ENCODE measurements around the gene SLC35B2. TPM values are rescaled to one million over a fixed set of nuclear protein-coding genes. Genes with fewer than 3 reads are reported as not detected.
A peak's percentile ranks its signal among the peaks of the same experiment; 100 is the strongest.

SLC35B2 gene
- total and polyA plus RNA-seq, 10 of the 15 experiments (the other 5 are each of a cell fraction or from before 2014, with no cell fraction given): 11.3 to 45.4 (median 33.8) TPM

DNA sequence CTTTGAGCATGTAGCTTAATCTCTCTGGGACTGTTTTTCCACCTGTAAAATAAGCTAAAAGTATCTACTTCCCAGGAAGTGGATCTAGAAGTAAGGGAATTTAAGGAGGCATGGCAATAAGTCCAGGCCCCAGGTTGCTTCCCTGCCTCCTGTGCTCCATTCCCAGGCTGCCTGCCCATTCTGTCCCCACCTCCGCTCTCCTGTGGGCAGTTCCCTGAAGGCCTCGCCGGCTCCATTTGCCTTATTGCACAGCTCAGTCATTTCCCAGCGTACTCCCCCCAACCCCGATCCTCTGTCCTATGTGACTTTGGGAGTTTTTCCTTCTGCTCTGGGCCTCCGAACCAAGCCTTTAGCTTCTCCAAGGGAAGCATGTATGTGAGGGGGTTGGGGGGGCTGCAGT lies 29.3 kb downstream of the SLC35B2 start:
- intact Hi-C loops (cut with micrococcal nuclease; ENCODE audit: unreplicated experiment): no loop called here
- ChIA-PET SMC1A (ENCODE audit: uncharacterized antibody, unreplicated experiment) (interaction anchor here (0.8 to 2.3 kb wide), 5 partner anchors 8 to 65 kb away, joined by 3 to 6 read pairs (median 4); no protein-coding TSS in a partner anchor), CTCF (interaction anchor here (0.7 to 6.0 kb wide), 5 partner anchors 9 to 54 kb away, joined by 3 to 39 read pairs (median 4); partner anchors contain the start of gene HSP90AB1), POLR2A (interaction anchor here (0.6 kb wide), 2 partner anchors 13 to 699 kb away, joined by 3 read pairs; no protein-coding TSS in a partner anchor), RAD21 (ENCODE audit: unreplicated experiment) (interaction anchor here (1.0 to 1.7 kb wide), 2 partner anchors 14 to 52 kb away, joined by 3 to 4 read pairs; no protein-coding TSS in a partner anchor)
- no TSS peak for BruUV-seq (replicated peaks)
- no peak overlapping the region for H3K27ac ChIP-seq (ENCODE audit: control insufficient read depth, insufficient read depth)
- no peaks in the 10 kb centered on the region for H4K20me1 ChIP-seq (ENCODE audit: control insufficient read depth, insufficient read depth)
- no peaks in the 10 kb centered on the region for H3K27me3 ChIP-seq (replicated peaks in 1 of 2; ENCODE audit: control insufficient read depth in 2 of 2, insufficient read depth in 2 of 2, low read length in 1 of 2)
- TF ChIP-seq CBX3 (IDR thresholded peaks at IDR 0.05; ENCODE audit: borderline replicate concordance, low read depth): no peak
- no peak for TF ChIP-seq CHD4 (IDR thresholded peaks at IDR 0.05)
- no peak for TF ChIP-seq CREB1 (IDR thresholded peaks at IDR 0.05; ENCODE audit: low read depth)
- no peak for TF ChIP-seq ATF7 (IDR thresholded peaks at IDR 0.05; ENCODE audit: low read depth)
- peaks cover 4 to 14% of the 10 kb centered on the region in 2 experiments; a peak in 3 of 4 replicates for H3K36me3 ChIP-seq (ENCODE audit: control insufficient read depth in 2 of 2, insufficient read depth in 2 of 2, low read length in 1 of 2)
- in situ Hi-C loops (cut with MboI): no loop called here
- H3K9me3 ChIP-seq (replicated peaks; ENCODE audit: control insufficient read depth, insufficient read depth, low read length): no peaks in the 10 kb centered on the region
- FAIRE-seq (no peak), DNase-seq (ENCODE audit: low read depth, low spot score) (no peak), ATAC-seq (no peak)
- no peak overlapping the region for H2AFZ ChIP-seq (ENCODE audit: control insufficient read depth, low read depth, low read length)
- WGBS (ENCODE audit: insufficient coverage, insufficient replicate concordance, low lambda C conversion rate, missing lambda C conversion rate): 97% methylated on average over 6 of the region's 6 CpGs
- no peak overlapping the region for H3K4me2 ChIP-seq (ENCODE audit: control insufficient read depth, insufficient read depth)
- H3K79me2 ChIP-seq (ENCODE audit: control insufficient read depth, insufficient read depth, low read length): peaks cover 31% of the 10 kb centered on the region
- peaks cover 13% of the 10 kb centered on the region for H3K4me1 ChIP-seq (ENCODE audit: control insufficient read depth, insufficient read depth, low read length)
- no peak overlapping the region for H3K4me3 ChIP-seq
- no peak overlapping the region for H3K9ac ChIP-seq (ENCODE audit: control insufficient read depth, insufficient read depth, low read length)

DNA sequence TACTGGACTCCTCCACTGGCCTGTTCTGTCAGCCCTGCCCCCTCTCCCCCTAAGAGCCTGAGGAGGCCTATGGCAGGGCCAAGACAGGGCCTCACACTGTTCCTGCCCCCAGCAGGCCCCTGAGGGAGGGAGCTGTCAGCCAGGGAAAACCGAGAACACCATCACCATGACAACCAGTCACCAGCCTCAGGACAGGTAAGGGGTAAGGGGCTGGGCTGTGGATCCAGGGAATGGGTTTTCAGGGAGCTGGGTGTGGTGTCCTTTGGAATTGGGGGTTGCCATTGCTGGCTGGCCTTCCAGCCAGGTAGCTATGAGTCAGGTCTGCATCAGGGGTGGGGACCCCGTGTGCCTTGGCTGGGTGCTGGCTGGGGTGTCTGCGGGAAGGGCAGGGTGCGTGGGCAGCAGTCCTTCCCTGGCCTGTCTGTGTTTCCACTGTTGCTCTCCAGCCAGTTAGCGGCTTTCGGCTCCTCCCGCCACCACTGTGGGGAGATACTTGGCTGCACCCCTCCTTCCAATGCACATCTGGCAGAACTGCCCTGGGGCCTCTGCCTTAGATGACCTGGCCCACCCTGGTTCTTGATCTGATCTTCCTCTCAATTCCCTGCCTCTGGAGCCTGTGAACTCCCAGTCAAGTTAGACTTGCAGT lies 30.1 kb downstream of the SLC35B2 start:
- FAIRE-seq: no peak
- H3K4me3 ChIP-seq: no peak overlapping the region
- in situ Hi-C loops (cut with MboI): no loop called here
- H3K27ac ChIP-seq (ENCODE audit: control insufficient read depth, insufficient read depth): no peak overlapping the region
- POLR2A ChIA-PET: interaction anchor here (0.6 to 1.0 kb wide), 3 partner anchors 8 to 698 kb away, joined by 3 read pairs; no protein-coding TSS in a partner anchor
- RAD21 ChIA-PET (ENCODE audit: unreplicated experiment): interaction anchor here (1.0 to 1.7 kb wide), 2 partner anchors 15 to 52 kb away, joined by 3 to 4 read pairs; no protein-coding TSS in a partner anchor
- ATAC-seq: no peak
- WGBS (ENCODE audit: insufficient coverage, insufficient replicate concordance, low lambda C conversion rate, missing lambda C conversion rate): 78% methylated on average over 7 of the region's 7 CpGs
- H3K27me3 ChIP-seq (replicated peaks in 1 of 2; ENCODE audit: control insufficient read depth in 2 of 2, insufficient read depth in 2 of 2, low read length in 1 of 2): no peaks in the 10 kb centered on the region
- intact Hi-C loops (cut with micrococcal nuclease; ENCODE audit: unreplicated experiment): no loop called here
- DNase-seq (ENCODE audit: low read depth, low spot score): no peak
- peaks cover 31% of the 10 kb centered on the region for H3K79me2 ChIP-seq (ENCODE audit: control insufficient read depth, insufficient read depth, low read length)
- SMC1A ChIA-PET (ENCODE audit: uncharacterized antibody, unreplicated experiment): interaction anchor here (0.8 to 2.3 kb wide), 5 partner anchors 8 to 64 kb away, joined by 3 to 6 read pairs (median 4); no protein-coding TSS in a partner anchor
- H4K20me1 ChIP-seq (ENCODE audit: control insufficient read depth, insufficient read depth): no peaks in the 10 kb centered on the region
- no TSS peak for BruUV-seq (replicated peaks)
- CTCF ChIA-PET: interaction anchor here (0.7 to 6.0 kb wide), 5 partner anchors 10 to 53 kb away, joined by 3 to 39 read pairs (median 4); partner anchors contain the start of gene HSP90AB1
- no peak overlapping the region for H3K9ac ChIP-seq (ENCODE audit: control insufficient read depth, insufficient read depth, low read length)
- peaks cover under 1 to 13% of the 10 kb centered on the region in 2 experiments; a peak in 3 of 4 replicates for H3K36me3 ChIP-seq (ENCODE audit: control insufficient read depth in 2 of 2, insufficient read depth in 2 of 2, low read length in 1 of 2)
- H3K4me1 ChIP-seq (ENCODE audit: control insufficient read depth, insufficient read depth, low read length): peaks cover 18% of the 10 kb centered on the region
- no peaks in the 10 kb centered on the region for H3K9me3 ChIP-seq (replicated peaks; ENCODE audit: control insufficient read depth, insufficient read depth, low read length)
- no peak overlapping the region for H3K4me2 ChIP-seq (ENCODE audit: control insufficient read depth, insufficient read depth)
- no peak for TF ChIP-seq RCOR1 (conservative IDR thresholded peaks at IDR 0.05; ENCODE audit: low read depth, low read length)
- TF ChIP-seq ASH2L (IDR thresholded peaks at IDR 0.05; ENCODE audit: borderline replicate concordance, low read depth): no peak
- TF ChIP-seq, protein P1, sequence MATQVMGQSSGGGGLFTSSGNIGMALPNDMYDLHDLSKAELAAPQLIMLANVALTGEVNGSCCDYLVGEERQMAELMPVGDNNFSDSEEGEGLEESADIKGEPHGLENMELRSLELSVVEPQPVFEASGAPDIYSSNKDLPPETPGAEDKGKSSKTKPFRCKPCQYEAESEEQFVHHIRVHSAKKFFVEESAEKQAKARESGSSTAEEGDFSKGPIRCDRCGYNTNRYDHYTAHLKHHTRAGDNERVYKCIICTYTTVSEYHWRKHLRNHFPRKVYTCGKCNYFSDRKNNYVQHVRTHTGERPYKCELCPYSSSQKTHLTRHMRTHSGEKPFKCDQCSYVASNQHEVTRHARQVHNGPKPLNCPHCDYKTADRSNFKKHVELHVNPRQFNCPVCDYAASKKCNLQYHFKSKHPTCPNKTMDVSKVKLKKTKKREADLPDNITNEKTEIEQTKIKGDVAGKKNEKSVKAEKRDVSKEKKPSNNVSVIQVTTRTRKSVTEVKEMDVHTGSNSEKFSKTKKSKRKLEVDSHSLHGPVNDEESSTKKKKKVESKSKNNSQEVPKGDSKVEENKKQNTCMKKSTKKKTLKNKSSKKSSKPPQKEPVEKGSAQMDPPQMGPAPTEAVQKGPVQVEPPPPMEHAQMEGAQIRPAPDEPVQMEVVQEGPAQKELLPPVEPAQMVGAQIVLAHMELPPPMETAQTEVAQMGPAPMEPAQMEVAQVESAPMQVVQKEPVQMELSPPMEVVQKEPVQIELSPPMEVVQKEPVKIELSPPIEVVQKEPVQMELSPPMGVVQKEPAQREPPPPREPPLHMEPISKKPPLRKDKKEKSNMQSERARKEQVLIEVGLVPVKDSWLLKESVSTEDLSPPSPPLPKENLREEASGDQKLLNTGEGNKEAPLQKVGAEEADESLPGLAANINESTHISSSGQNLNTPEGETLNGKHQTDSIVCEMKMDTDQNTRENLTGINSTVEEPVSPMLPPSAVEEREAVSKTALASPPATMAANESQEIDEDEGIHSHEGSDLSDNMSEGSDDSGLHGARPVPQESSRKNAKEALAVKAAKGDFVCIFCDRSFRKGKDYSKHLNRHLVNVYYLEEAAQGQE (IDR thresholded peaks at IDR 0.05; ENCODE audit: low read depth, low read length): no peak
- TF ChIP-seq, protein P2, sequence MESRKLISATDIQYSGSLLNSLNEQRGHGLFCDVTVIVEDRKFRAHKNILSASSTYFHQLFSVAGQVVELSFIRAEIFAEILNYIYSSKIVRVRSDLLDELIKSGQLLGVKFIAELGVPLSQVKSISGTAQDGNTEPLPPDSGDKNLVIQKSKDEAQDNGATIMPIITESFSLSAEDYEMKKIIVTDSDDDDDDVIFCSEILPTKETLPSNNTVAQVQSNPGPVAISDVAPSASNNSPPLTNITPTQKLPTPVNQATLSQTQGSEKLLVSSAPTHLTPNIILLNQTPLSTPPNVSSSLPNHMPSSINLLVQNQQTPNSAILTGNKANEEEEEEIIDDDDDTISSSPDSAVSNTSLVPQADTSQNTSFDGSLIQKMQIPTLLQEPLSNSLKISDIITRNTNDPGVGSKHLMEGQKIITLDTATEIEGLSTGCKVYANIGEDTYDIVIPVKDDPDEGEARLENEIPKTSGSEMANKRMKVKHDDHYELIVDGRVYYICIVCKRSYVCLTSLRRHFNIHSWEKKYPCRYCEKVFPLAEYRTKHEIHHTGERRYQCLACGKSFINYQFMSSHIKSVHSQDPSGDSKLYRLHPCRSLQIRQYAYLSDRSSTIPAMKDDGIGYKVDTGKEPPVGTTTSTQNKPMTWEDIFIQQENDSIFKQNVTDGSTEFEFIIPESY (IDR thresholded peaks at IDR 0.05): peak; percentile 60; the same call in 1 of the 2 replicates
- H2AFZ ChIP-seq (ENCODE audit: control insufficient read depth, low read depth, low read length): no peak overlapping the region

All from GM12878 (cell line).